Fibroblast of skin of left biceps (primary cell): ENCODE results near the gene ARID5B.
A peak's percentile ranks its signal among the peaks of the same experiment; 100 is the strongest.

Experiments
- DNase-seq, 2 experiments: peaks; one replicate each; pipeline ENCODE4 v3.0.0-alpha.2; 2013; ENCODE audit warnings: low read depth in 2 of 2

The ARID5B gene

DNA sequence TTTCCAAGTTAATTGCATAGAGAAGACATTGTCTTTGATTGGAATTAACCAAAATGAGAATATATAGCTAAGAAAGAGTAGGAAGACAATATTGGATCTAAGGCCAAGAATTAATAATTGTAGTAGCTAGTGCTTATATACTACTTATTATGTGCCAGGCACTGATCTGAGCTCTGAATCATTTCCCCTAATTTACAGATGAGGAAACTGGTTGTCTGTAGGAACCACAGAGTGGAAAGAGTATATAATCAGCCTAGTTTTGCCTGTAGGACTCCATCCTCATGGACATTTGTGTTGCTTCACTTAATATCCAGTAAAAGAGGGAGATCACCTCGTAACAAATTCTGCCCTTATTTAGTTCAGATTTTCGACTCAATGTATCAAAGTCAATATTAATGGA lies 127.9 kb downstream of the ARID5B start:
- no peak for DNase-seq

DNA sequence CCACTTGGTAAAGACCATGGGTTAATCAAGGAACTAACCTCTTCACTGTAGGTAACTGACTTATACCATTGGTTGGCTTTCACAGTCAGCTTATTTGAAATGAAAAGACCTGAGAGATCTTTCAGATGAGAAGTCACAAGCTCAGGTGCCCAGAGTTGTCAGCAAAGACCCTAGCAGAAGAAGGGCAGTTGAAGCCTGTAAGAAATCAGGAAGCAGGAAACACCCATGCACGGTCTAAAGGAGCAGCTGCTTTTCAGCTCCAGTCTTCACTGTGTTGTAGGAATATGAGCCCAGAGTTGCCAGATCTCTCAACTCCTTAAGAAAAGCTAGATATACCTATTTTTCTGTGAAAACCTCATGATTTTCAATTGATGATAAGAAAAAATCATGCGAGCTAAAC lies 130.0 kb downstream of the ARID5B start:
- DNase-seq, result no peak

DNA sequence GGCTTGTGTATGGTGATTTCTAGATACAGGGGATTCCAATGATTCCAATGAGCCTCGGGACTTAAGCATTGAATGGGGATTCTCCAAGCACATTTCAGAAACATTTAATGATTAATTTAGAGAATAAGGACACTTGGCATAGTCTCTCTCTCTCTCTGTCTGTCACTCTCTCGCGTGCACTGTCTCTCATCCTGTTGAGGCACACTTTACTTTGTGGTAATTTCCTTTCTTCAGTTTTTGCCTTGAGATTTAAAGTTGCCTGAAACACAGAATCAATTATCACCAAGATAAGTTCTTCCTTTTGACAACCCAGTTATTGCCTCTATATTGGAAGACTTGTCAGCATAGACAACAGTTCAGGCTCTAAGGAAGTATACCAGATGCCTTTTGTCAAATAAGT lies 131.6 kb downstream of the ARID5B start:
- no peak for DNase-seq

DNA sequence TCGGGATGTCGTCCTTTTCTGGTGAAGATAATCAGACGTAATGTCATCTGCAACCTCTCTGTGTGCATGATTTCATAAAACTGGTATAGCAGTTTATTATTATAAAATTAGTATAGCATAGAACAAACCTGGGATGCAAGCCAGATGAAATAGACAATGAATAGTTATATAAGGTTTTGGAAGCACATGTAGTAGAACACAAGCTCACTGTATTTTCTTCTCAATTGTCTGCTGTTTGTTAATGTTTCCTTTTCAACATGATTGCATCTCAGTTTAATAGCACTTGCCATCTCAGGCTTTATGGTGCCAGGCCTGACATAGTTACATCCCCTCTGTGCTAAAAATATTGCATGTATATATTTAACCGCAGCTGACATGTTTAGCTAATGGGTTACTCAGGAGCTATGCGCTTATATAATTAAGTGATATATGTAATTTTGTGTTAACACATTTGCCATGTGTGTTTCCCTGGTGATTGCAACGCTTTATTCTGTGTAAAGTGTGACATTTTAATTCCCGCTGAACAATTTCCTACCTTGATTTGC lies 132.7 kb downstream of the ARID5B start:
- DNase-seq, result no peak

DNA sequence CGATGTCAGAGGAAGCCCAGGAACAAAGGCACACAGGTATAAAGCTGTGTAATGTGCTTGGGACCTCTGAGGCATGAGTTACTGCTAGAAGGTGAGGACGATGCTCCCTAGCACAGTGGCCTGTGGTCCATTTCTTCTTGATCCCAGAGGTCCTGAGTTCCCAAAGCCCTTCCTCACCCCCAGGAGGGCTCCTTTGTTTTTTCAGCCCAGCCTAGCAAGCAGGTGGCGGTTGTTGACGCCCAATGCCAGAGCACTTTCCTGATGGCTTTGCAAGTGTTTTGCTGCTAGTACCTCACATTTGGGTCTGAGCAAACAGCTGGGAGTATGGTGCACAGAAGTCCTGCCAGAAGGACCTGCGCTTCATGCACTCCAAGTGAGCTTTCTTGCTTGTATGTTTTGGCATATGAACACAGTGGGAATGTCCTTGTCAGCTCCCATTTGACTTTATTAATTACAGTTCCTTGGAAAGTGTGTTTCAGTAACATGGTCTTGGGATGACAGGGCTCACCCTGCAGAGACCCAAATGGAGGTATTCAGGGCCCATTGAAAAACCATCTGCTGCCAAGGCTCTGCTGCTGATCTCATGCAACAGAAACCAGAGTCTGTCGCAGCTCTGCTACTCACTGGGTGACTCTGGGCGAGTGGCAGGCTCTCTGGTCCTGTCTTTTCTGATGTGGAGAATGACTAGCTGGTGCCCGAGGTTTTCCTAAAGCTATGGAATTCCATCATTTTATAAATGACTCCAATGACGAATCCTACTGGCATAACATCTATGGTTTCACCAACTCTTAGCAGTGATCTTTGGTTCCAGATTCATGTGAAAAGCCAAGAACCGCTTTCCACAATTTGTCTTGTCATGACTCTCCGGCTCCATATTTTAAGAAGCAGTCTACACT lies 134.9 kb downstream of the ARID5B start:
- no peak for DNase-seq

DNA sequence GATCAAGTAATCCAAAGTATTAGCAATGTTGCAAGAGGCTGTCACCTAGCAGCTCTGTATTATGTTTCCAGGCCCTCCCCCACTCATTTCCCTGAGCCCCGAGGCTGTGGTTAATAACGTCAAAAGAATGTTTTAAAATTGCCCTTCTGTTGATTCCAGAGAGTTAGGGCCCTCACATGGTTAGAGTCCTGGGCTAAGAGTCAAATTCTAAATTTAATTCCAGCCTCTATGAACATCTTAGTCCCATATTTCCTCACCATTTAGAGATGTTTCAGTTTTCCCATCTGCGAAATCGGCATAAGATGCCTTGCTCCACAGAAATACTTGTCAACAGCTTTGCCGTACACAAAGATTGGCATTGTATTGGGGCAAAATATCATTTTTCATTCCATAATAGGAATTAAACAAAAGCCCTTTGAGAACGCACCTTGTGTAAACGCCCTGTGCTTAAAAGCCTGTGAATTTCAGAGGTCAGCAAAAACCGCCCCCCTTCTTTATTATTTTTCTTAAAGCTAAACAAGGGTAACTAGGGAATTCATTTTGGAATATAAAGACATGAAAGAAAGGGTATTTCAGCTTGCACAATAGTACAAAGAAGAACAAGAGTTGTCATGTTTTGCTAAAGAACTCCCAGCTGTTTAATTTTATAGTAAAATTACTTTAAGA lies 135.8 kb downstream of the ARID5B start:
- peak; percentile 71 to 75 for DNase-seq

DNA sequence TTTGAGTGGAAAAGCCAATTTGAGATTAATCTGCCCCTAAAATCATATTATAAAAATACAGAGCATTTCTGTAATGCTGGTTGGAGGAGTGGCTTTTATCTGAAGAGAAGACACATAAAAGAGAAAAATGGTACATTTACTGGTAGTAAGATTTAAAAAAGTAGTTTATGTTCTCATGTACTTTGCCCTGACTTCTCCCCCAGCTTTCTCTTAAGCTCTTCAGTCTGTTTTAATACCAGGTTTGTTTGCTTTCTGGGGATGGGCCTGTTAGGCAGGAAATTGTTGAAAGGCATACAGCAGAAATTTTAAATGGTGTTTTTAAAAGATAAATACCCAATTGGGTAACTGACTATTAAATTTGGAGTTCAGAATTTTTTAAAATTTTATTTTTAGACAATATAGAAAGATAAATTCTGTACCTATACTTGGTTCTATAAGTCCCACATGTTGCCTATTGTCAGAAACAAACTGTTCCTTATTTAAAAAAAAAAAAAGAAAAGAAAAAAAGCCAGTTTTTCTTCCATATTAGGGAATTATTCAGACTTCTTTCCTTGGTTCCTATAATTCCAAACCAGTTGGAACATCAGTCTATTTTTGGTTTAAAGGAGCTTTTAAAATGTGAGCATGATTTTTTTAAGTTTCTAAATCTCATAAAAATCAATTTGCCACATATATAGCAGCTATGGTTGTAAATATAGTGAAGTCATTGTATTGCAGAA lies 136.6 kb downstream of the ARID5B start:
- DNase-seq, result no peak

DNA sequence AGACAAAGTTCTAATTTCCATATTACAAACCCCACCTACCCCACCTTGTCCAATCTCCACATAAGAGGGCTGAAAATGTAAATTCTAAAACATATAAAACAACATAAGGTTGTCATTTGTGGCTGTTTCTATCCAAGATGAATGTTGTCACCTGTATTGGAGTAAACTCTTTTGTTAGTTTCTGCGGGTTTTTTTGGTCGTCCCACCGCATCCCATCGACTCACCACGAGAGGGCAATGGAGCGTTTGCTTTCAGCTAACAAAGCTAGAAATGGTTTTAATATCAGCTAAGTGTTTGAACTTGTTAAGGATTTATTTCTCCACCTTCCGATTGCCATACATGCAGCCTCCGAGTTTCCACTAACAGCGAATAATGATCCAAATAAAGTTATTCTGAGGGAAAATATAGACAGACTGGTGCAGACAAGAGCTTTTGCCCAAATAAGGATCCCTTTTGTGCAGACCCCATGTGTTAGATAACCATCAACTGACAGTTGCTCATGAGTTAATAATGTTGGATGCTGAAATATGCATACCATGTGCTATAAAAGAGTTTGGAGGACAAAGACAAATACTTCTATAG lies 137.2 kb downstream of the ARID5B start:
- peak; percentile 81 to 86 for DNase-seq

DNA sequence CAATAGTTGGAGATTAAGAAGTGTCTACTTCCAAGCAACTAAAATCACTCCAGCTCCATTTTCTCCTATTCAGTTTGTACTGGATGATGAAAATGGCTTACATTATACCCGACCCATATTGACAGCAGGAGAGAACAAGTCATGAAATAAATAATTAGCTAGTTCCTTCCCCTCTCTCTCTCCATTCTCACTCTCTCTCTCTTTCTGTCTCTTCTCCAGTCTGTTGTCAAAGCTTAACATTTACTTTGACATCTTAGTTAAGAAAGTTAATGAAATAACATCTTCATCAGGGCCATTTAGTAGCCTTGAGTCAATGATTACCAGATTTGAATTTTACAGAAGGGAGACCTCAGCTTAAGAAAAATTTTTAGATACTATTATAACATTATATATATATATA lies 138.5 kb downstream of the ARID5B start:
- no peak for DNase-seq

DNA sequence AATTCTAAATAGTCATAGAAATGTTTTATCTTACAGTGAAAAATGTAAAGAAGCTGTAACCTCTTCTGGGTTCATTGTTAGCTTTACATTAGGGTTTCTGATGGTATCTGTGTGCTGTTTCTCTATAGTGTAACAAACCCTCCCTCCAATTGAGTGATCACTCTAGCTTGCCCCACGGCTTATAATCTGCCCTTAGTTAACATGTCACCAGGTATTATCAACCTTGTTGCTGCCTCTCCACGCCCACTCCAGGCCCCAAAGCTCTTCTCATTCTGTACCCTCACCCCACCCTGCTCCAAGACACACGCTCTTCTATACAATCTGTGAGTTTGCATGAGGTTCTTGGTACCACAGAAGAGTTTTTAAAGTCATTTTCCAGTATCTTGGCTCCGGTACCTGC lies 139.4 kb downstream of the ARID5B start:
- no peak for DNase-seq

DNA sequence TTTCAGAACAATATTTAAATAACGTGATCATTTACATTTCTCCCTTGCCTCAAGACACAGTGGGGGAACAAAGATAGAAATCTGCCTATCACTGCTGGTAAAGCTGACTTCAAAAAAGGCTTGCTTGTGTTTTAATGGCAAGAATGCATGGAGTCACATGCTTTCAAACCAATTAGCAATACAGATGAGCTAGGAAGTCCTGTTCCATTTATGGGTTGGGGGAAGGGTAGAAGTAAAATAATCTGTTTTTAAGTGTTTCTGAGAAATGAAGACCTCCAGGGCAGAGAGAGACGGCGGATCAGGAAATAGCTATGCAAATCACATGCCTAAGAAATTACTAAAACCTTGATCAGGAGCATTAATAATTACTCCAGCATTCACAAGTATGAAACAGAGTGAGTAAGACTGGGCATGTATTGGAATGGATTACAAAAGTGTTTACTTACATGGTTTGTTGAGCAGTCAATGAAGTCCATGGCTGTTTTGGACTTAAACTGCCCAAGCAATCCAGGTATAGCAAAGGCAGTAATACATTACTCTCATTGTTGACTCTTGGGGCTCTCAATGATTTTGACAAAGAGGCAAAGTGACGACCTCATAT lies 142.0 kb downstream of the ARID5B start:
- DNase-seq, result peak; percentile 87 to 89

DNA sequence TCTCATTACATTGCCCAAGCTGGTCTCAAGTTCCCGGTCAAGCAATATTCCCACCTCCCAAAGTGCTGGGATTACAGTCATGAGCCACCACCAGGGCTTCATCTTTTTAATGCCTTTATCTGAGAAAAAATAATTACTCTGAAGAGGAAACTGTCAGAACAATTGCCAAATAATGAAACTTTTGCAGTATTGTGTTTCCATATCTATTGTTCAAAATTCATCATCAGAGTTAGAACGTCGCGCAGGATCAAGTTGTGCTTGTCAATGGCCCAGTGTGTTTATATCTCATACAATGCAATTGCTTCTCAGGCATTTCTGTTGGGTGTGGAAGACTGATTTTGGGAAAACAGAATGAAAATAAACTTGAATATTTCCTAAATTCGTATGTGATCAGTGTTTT lies 143.1 kb downstream of the ARID5B start:
- DNase-seq, result no peak

DNA sequence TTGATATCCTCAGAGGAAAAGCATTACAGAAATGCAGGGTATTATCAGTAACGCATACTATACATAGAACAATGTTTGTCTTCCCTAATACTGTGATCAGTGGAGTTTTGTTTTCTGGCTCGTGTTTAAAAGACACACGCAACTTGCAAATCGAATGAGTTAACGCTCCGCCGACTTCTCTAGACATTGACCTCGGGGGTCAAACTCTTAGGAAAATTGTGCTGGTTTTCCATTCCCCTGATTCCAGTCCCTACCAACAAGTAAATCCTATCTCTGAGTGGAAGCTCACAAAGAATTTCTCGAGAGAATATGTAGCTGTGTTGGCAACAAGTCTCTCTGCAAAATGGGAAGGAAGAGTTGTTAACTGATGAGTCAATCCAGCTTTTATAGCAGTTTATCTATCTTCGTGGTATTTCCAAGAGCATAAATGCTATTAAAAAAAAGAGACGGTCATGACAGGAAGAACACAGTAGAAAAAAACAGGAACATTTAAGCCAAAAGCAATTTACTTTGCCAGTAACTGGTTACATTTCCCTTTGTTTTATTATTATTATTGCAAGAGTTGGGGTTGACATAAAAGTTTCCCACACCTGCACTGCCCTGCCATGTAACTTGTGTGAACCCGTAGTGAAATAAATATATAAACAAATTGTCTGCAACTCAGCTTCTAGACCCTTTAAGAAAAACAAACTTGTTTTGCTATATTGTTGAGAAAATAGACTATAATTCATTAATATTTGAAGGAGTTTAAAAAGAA lies 144.4 kb downstream of the ARID5B start:
- DNase-seq, result peak; percentile 83 to 87

DNA sequence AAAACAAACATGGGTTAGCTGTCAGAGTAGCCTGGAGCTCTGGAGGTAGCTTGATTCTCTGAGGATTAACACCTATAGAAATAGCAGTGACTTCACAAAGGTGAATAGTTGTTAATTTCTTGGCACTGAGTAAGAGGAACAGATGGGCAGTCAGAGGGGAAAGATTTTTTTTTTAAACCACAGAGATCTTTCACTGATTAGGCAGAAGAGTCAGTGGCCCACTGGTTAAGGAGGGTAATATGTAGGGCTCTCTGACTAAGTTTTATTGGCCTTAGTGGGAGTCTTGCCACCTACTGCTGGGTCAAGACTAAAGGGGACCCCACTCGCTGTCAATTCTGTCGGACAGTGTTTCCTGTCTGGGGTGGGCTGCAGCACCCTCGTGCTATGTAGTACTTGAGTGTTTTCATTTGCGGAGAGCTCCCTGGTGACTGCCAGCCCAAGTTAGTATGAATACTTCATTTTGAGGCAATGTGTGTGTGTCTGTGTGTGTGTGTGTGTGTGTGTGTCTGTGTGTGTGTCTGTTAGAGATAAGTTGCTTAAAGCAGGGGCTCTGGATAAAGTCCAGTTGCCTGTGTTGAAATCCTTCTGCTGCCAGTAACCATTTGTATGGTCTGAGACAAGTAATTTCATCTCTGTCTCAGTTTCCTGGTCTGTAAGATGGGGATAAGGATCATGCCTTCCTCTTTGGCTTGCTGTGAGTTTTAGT lies 145.2 kb downstream of the ARID5B start:
- no peak for DNase-seq

DNA sequence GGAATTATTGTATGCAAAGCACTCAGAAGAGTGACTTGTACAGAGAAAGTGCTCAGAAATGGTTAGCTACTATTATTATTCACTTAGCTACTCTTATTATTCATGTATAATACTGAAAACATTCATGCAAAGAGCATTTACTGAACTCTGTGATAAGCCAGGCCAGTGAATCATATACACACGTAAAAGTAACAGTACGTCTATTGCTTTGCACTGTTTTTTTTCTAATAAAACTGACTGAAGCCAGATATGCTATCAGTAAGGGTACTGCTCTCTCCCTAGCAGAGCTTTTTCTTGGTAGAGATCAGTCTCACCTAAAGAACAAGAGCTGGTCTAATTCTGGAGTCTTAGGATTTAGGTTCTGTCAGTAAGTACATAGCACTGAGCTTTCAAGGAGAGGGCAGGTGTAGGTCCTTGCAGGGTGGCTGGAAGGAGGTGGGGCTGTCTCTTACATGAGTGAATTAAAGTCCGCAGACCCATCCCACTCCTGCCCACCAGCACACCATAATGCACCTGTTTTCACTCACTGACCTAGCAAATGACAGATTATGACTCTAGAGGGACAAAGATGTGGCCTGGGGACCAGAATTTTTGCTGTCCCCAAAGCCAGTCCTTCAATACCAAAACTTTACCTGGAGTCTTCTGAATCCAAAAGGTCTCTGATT lies 145.9 kb downstream of the ARID5B start:
- DNase-seq, result no peak

DNA sequence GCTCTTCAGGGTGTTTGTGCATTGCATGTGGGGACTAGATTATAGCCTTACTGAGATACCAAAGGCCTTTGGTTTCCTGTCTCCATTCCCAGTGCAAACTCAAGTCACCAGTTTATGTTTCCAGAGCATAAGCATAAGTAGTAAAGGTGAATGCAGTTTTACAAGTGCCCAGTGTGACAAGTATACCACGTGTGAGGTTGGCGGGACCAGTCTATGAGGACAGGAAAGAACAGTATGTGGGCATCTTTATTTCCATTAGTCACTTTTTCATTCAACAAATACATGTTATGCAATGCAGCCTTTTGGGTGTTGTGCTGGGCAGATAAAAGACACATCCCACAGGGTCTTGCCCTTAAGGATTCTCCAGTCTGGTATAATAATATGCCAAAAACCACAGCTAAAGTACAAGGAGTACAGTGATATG lies 146.5 kb downstream of the ARID5B start:
- DNase-seq, result no peak

DNA sequence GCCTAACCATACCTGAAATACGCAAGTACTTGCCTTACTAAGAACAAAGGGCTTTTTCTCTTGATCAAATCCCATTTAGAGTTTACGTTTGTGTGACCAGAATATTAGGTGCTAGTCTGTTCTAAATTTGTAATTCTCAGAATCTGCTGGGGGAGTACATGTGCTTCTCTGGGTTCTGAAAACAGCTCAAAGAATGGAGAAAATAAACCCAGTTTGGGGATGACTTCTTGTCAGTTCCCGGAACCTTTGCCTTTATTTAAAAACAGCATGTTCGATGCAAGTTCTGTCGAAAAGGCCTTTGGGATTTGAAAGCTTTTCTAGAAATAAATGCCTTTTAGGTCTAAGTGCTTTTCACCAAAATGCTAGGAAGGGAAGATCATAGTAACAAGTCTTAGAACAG lies 147.0 kb downstream of the ARID5B start:
- no peak for DNase-seq

DNA sequence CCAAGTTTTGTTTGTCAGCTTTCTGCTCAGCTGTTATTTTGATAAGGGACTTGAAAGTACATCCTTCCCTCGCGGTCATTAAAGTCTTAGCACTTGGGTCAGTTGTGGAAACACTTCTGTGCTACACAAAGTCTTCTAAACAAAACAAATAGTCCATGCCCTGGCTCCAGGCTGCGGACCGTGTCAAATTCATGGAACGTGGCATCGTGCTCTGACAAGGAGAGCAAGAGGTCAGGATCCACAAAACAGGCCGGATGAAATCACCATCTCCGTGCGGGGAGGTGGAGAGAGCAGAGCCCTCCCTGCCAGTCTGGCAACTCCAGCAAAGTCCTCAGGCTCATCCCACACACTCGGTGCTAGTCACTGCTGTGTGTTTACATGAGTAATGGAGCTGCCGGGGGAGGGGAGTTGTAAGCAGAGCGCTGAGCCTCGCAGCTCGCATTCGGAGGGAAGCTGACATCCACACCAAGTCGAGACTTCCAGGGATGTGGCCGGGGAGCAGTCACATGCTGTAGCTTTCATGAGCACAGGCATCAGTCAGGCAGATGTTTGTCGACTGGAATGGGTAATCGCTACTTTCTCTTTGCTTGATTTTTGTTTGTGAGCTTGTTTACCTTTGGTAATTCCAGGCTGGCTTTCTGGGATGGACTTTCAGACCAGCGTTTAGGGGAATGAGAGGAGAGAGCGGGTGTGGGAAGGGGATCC lies 147.6 kb downstream of the ARID5B start:
- peak; percentile 85 for DNase-seq
